Aorta (tissue), 5 donors: ENCODE results near the gene CD19. TPM values are rescaled to one million over a fixed set of nuclear protein-coding genes. Genes with fewer than 3 reads are reported as not detected.
"Not testable (repeated sequence)": the region's sequence is repeated elsewhere in the genome, so short reads cannot be mapped to it uniquely, and the experiment has no call there.

ENCODE experiments used
- ATAC-seq: fragments of 200-7000 bp; cut with Tn5 transposase; one replicate; pipeline ENCODE4 v1.9.1; 2022; ENCODE audit warnings: moderate library complexity; ENCODE audit not compliant: low FRiP score
- DNase-seq, 2 donors: peaks; one replicate each; pipeline ENCODE4 v3.0.0-alpha.2; 2020
- H3K27ac ChIP-seq, 2 donors: one replicate each; pipeline ENCODE4 v1.5.1; 2013; ENCODE audit warnings: low read length in 2 of 2, mild to moderate bottlenecking in 2 of 2, moderate library complexity in 2 of 2, control low read depth in 1 of 2, inconsistent platforms in 1 of 2, low read depth in 1 of 2
- H3K27me3 ChIP-seq, 2 donors: one replicate each; pipeline ENCODE4 v1.6.1; 2013; ENCODE audit warnings: control low read depth in 1 of 2, low read length in 1 of 2, mild to moderate bottlenecking in 1 of 2, moderate library complexity in 1 of 2; ENCODE audit not compliant: insufficient read depth in 2 of 2, control insufficient read depth in 1 of 2
- H3K36me3 ChIP-seq, 2 donors: one replicate each; pipeline ENCODE4 v1.6.1; 2013; ENCODE audit warnings: control low read depth in 1 of 2, low read length in 1 of 2, mild to moderate bottlenecking in 1 of 2; ENCODE audit not compliant: insufficient read depth in 2 of 2, control insufficient read depth in 1 of 2
- H3K4me1 ChIP-seq, 2 donors: one replicate each; pipeline ENCODE4 v1.6.1; 2013; ENCODE audit warnings: low read length in 2 of 2, control low read depth in 1 of 2, mild to moderate bottlenecking in 1 of 2, moderate library complexity in 1 of 2; ENCODE audit not compliant: insufficient read depth in 2 of 2, control insufficient read depth in 1 of 2
- H3K4me3 ChIP-seq, 2 donors: one replicate each; pipeline ENCODE4 v1.5.1; 2013; ENCODE audit warnings: low read length in 2 of 2, control low read depth in 1 of 2, mild to moderate bottlenecking in 1 of 2
- H3K9me3 ChIP-seq: one replicate; pipeline ENCODE4 v1.6.1; 2013; ENCODE audit warnings: mild to moderate bottlenecking, low read length; ENCODE audit not compliant: control insufficient read depth
- WGBS, 2 donors: extraction: QIAGEN DNeasy Blood & Tissue Kit; methylation state at CpG; one replicate each; pipeline ENCODE4 v1.1.7; 2013; 5-methylcytosine and 5-hydroxymethylcytosine counted together
- intact Hi-C, 2 donors: fragments of 100-400 bp; cut with DNase I; formaldehyde crosslinking; loops; one replicate each; pipeline versions ENCODE4 v1.14.2 to v1.15.0; 2022
- polyA plus RNA-seq, 2 donors: library from polyadenylated mRNA; stranded (reverse); fragments of 200-250 nt; gene quantifications; one replicate each; pipeline ENCODE4 v1.2.3, GENCODE V29; 2013
- total RNA-seq, 2 donors: library from RNA; stranded (reverse); fragmentation: NEBNext Ultra II Directional; extraction: Animal tissue kit (Norgen Biotek cat#: 25700); gene quantifications; one replicate each; pipeline ENCODE4 v1.2.1, GENCODE V29; 2021
- donor health status: healthy with polysubstance abuse.
- donor health status: Bipolar disorder and iron deficiency.
- donor health status: DM: no; HTN: no; CAD: no.
- donor health status: DM: no; HTN: no; CAD: no.
- donor health status: DM: yes; HTN: yes; CAD: no.

CD19 gene
- total and polyA plus RNA-seq, 4 donors, result 0.10 to 0.71 (median 0.63) TPM; not detected in 1

- H3K36me3 ChIP-seq, result peaks cover 0 to 2% of the 10 kb centered on the region in 2 donors
- intact Hi-C loops, result no loop called here
These were observed 14.7 kb upstream of the CD19 start for GRCh38 chr16:28917095-28917494.

DNA sequence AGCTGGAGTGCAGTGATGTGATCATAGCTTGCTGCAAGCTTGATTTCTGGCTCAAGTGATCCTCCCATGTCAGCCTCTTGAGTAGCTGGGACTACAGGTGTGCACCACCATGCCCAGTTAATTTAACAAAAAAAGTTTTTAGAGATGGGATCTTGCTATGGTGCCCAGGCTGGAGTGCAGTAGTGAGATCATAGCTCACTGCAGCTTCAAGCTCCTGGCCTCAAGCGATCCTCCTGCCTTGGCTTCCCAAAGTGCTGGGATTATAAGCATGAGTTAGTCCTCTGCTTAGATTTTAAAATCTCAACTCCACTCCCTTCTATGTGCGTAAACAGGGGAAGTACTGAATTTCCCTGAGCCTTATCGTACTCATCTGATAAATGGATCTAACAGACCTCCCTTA is 13.1 kb upstream of the CD19 start:
- Histone ChIP-seq H3K4me3 (no peak overlapping the region), H3K27me3 (no peaks in the 10 kb centered on the region), H3K27ac (no peak overlapping the region), H3K4me1 (no peaks in the 10 kb centered on the region), H3K36me3 (peaks cover 0 to 2% of the 10 kb centered on the region in 2 donors), H3K9me3 (no peaks in the 10 kb centered on the region)
- DNase-seq, result no peak
- ATAC-seq, result no peak
- 97 to 100% methylated on average over 3 of the region's 3 CpGs for WGBS, 2 donors
- intact Hi-C loops, result no loop called here

More at GRCh38 chr16:28917095-28917494, 14.7 kb upstream of the CD19 start:
- Histone ChIP-seq H3K27me3 (no peaks in the 10 kb centered on the region), H3K9me3 (no peaks in the 10 kb centered on the region), H3K4me1 (no peaks in the 10 kb centered on the region), H3K4me3 (no peak overlapping the region), H3K27ac (no peak overlapping the region)
- 87 to 90% methylated on average over 7 of the region's 7 CpGs for WGBS, 2 donors
- DNase-seq (no peak), ATAC-seq (no peak)

- 93 to 97% methylated on average over 3 of the region's 3 CpGs for WGBS, 2 donors
- no peak overlapping the region for H3K4me3 ChIP-seq
- intact Hi-C loops, result no loop called here
These were observed 8.6 kb upstream of the CD19 start for GRCh38 chr16:28923231-28923587.

DNA sequence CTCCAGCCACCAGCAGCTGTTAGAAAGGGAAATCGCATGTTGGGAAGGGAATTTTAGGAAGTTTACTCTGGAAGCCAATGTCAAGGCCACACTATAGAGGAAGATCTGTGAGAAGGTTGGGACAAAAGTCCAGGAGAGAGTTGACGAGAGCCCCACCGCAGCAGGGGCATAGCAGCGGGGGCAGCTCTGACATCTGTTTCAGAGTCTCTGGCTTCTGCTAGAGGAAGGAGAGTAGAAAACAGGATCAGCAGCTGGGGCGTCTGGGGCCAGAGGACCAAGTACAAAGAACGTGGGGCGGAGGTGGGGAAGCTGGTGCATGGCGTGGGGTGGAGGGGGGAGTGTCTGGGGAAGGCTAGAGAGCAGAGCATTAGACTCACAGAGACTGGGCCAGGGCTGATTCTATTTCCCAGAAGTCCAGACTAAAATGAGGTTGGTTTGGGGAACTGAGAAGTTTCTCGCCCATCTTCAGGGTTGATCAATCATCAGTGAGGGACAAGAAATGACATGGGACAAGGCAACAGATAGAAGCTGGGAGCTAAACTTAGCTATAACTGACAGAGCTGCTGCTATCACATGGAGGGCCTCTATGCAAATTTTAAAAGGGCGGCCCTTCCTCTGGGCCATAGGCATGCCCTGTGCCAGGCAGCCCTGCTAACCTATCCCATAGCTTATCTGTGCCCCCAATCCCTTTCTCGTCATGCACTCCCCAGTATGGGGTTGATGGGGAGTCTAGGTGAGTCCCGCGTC is 7.9 kb upstream of the CD19 start:
- WGBS, 2 donors, result 73% methylated on average over 13 of the region's 13 CpGs
- no peak for ATAC-seq
- H3K27me3 ChIP-seq, result no peaks in the 10 kb centered on the region
- H3K4me1 ChIP-seq, result no peaks in the 10 kb centered on the region
- H3K9me3 ChIP-seq, result no peaks in the 10 kb centered on the region
- H3K36me3 ChIP-seq, result no peaks in the 10 kb centered on the region
- no peak overlapping the region for H3K4me3 ChIP-seq
- no peak overlapping the region for H3K27ac ChIP-seq
- no peak for DNase-seq
- intact Hi-C loops, result loop anchor here in 1 of 2 donors (1.0 kb wide), 1 partner anchor 44 kb away; no protein-coding TSS in a partner anchor

More at GRCh38 chr16:28923231-28923587, 8.6 kb upstream of the CD19 start:
- no peaks in the 10 kb centered on the region for H3K4me1 ChIP-seq
- DNase-seq, result no peak
- no peak for ATAC-seq
- H3K27me3 ChIP-seq, result no peaks in the 10 kb centered on the region
- H3K27ac ChIP-seq, result no peak overlapping the region
- no peaks in the 10 kb centered on the region for H3K36me3 ChIP-seq
- H3K9me3 ChIP-seq, result no peaks in the 10 kb centered on the region

- Histone ChIP-seq H3K27me3 (no peaks in the 10 kb centered on the region), H3K4me3 (peak overlapping the region in 1 of 2 donors; percentile 88), H3K36me3 (no peaks in the 10 kb centered on the region), H3K4me1 (no peaks in the 10 kb centered on the region), H3K27ac (no peak overlapping the region), H3K9me3 (no peaks in the 10 kb centered on the region)
- DNase-seq (no peak), ATAC-seq (peak; percentile 15)
- intact Hi-C loops, result loop anchor here in 1 of 2 donors (1.0 kb wide), 1 partner anchor 44 kb away; no protein-coding TSS in a partner anchor
- WGBS, 2 donors, result 19 to 22% methylated on average over 15 of the region's 15 CpGs
These were observed 7.4 kb upstream of the CD19 start for GRCh38 chr16:28924399-28924761.

DNA sequence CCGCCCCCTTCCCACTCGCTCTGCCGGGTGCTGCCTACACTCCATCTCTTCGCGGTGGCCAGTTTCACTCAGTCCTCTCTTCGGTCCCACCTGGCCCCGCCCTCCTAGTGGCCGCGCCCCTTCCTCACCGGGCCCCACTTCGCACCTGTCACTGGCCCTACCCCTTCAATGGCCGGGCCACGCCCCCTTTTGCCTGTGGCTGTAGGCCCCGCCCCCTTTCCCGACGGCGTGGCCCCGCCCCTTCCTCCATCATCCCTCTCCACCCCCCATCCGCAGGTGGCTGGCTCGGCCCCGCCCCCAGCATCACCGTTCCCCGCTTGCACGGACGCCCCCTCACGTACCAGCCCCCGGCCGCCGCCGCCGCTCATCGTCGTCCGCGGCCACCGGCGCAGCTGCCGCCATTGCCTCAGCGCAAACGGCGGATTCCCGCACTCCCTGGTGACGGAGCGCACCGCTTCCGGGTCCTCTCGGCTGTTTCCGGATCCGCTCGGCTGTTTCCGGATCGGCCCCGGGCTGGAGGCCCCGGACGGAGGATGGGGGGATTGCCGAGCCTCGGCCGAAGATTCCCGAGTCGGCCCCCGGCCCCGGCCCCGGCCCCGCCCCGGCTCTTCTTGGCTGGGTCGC is 6.9 kb upstream of the CD19 start, which contains the start of gene RABEP2:
RABEP2 (minus strand) TSS at position 477 of the 624 bp plus-strand sequence; CDS start at position 402, 75 bp downstream.
- 0 to 1% methylated on average over 63 to 66 of the region's 66 CpGs for WGBS, 2 donors

GRCh38 chr16:28925386-28926228 is 6.2 kb upstream of the CD19 start:
- intact Hi-C loops, result loop anchor here in 1 of 2 donors (5.0 kb wide), 1 partner anchor 63 kb away; the partner anchor contains the start of gene SH2B1
- no peaks in the 10 kb centered on the region for H3K9me3 ChIP-seq
- DNase-seq (peak; percentile 89 to 92), ATAC-seq (peak; percentile 81)
- H3K27me3 ChIP-seq, result no peaks in the 10 kb centered on the region
- WGBS, 2 donors, result 0 to 1% methylated on average over 48 of the region's 48 CpGs
- no peaks in the 10 kb centered on the region for H3K36me3 ChIP-seq
- H3K4me1 ChIP-seq, result no peaks in the 10 kb centered on the region
- H3K27ac ChIP-seq, result peak overlapping the region; percentile 78 to 97
- H3K4me3 ChIP-seq, result peak overlapping the region; percentile 88 to 94

More for the DNA sequence above, 6.9 kb upstream of the CD19 start, which contains the start of gene RABEP2:
- Histone ChIP-seq H3K9me3 (no peaks in the 10 kb centered on the region), H3K4me1 (no peaks in the 10 kb centered on the region), H3K27ac (peak within 1 kb of the TSS; percentile 78 to 97), H3K27me3 (no peaks in the 10 kb centered on the region), H3K36me3 (no peaks in the 10 kb centered on the region), H3K4me3 (peak within 1 kb of the TSS; percentile 88 to 94)
- DNase-seq, result peak; percentile 95 to 98
- ATAC-seq, result peak; percentile 98
- intact Hi-C loops, result loop anchor here (1.0 to 5.0 kb wide), 2 partner anchors 45 to 63 kb away; partner anchors contain the start of gene SH2B1 (in 1 of the 2)

GRCh38 chr16:28926284-28926683 is 5.5 kb upstream of the CD19 start:
- H3K9me3 ChIP-seq, H3K4me1 ChIP-seq, H3K27ac ChIP-seq, H3K27me3 ChIP-seq, DNase-seq, ATAC-seq, H3K36me3 ChIP-seq, H3K4me3 ChIP-seq: not testable (repeated sequence)
- intact Hi-C loops, result loop anchor here in 1 of 2 donors (5.0 kb wide), 1 partner anchor 64 kb away; the partner anchor contains the start of gene SH2B1
- WGBS, 2 donors, result 64 to 65% methylated on average over 2 of the region's 2 CpGs
